GM13976 (cell line): ENCODE results near the gene HOGA1.

Experiments
- DNase-seq: peaks from one replicate; pipeline ENCODE4 v3.0.0; 2012; ENCODE audit warnings: low spot score
- CTCF ChIP-seq: IDR thresholded peaks from 2 replicates; pipeline ENCODE4 v1.5.1; 2012; ENCODE audit warnings: borderline replicate concordance, mild to moderate bottlenecking; ENCODE audit not compliant: insufficient read depth; ENCODE audit errors: extremely low read depth, missing control alignments, control extremely low read depth
- in situ Hi-C: fragments of 300-500 bp; cut with MboI; formaldehyde crosslinking; loops from one replicate; pipeline ENCODE4 v1.12.0; 2022; ENCODE audit warnings: low sequenced_read_pairs, mixed read lengths, inconsistent platforms; ENCODE audit not compliant: unreplicated experiment

HOGA1 gene

GRCh38 chr10:97540669-97541500 is 43.3 kb upstream of the HOGA1 start:
- no peak for DNase-seq
- TF ChIP-seq CTCF: no peak
- in situ Hi-C loops: no loop called here

GRCh38 chr10:97542169-97543024 is 41.8 kb upstream of the HOGA1 start:
- no peak for DNase-seq
- in situ Hi-C loops: no loop called here
- TF ChIP-seq CTCF: no peak

GRCh38 chr10:97543025-97543546 is 41.1 kb upstream of the HOGA1 start:
- DNase-seq: no peak
- no peak for TF ChIP-seq CTCF
- in situ Hi-C loops: no loop called here

GRCh38 chr10:97546456-97547270 is 37.5 kb upstream of the HOGA1 start:
- no peak for DNase-seq
- in situ Hi-C loops: no loop called here
- TF ChIP-seq CTCF: no peak

- in situ Hi-C loops: no loop called here
- TF ChIP-seq CTCF: no peak
Measured at GRCh38 chr10:97547271-97547600, 37.0 kb upstream of the HOGA1 start.

GRCh38 chr10:97547962-97548361 is 36.2 kb upstream of the HOGA1 start:
- TF ChIP-seq CTCF: no peak
- DNase-seq: no peak
- in situ Hi-C loops: no loop called here

More at GRCh38 chr10:97547271-97547600, 37.0 kb upstream of the HOGA1 start:
- DNase-seq: no peak
